LNCAP (cell line): ENCODE measurements around the gene CD81.

Experiments used
- TF ChIP-seq, protein P1 (sequence below): fragments of 450-650 bp; IDR thresholded peaks from 2 replicates; pipeline ENCODE4 v1.5.1; 2017; ENCODE audit warnings: mild to moderate bottlenecking

The CD81 gene

DNA sequence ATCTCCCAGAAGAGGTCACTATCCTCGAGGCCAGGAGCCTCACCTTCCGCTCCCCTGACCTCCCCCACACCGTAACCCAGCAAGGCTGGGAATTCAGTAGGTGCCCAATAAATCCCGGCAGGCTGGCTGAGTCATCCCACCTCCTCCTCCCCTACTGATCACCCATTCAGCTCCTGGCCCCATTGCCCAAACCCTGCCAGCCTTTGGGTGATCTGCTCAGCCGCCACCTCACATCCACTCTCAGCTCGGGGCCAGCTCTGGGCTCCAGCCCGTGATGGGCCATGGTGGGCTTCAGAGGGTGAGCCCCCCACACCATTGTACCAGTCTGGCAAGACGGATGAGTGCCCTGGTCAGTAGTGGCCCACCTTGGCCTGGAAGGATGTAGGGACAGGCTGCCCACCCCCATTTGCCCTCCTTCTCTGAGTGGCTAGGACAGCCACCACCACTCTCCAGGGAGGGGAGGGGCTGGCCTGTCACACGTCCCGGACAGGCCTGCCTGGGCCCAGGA, 59.0 kb downstream of the CD81 start:
- TF ChIP-seq, protein P1, sequence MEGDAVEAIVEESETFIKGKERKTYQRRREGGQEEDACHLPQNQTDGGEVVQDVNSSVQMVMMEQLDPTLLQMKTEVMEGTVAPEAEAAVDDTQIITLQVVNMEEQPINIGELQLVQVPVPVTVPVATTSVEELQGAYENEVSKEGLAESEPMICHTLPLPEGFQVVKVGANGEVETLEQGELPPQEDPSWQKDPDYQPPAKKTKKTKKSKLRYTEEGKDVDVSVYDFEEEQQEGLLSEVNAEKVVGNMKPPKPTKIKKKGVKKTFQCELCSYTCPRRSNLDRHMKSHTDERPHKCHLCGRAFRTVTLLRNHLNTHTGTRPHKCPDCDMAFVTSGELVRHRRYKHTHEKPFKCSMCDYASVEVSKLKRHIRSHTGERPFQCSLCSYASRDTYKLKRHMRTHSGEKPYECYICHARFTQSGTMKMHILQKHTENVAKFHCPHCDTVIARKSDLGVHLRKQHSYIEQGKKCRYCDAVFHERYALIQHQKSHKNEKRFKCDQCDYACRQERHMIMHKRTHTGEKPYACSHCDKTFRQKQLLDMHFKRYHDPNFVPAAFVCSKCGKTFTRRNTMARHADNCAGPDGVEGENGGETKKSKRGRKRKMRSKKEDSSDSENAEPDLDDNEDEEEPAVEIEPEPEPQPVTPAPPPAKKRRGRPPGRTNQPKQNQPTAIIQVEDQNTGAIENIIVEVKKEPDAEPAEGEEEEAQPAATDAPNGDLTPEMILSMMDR: no peak

DNA sequence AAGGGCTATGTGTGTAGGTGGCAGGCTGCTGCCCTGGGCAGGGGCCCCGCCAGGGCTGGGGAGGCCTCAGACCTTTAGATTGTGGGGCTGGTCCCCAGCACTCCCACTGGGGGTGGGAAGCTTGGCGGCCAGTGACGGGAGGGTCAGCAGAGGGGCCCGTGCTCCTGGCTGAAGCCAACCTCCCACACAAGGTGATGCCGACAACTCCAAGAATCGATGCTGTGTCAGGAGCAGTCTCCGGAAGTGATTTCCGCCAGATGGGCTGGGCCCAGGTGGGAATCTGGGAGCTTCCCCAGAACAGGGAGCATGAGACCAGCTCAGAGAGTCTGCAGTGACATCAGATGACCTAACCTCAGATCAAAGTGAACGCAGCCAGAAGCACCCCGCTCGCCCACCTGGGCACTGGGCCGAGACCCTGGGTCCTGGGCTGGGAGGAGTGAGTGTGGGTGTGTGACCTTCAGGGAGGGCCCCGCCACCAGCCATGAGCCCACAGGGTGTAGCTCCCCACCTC, 59.5 kb downstream of the CD81 start:
- TF ChIP-seq, protein P1: no peak

DNA sequence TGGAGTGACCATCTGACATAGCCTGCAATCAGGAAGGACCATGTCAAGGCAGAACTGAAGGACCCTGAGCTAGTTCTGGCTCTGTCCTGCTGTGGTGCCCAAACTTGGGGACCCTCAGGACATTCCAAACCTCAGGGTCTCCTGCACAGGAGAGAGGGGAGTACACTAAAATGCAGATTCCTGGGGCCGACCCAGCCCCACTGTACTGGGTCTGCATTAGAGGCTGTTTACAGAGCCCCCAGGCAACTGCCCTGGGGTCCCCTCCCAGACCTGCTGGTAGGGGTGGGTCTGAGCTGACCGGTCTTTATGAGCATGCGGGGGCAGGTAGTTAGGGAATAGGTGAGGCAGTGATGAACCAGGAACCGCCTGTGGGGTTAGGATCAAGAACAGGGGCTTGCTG, 60.4 kb downstream of the CD81 start:
- TF ChIP-seq, protein P1: no peak

DNA sequence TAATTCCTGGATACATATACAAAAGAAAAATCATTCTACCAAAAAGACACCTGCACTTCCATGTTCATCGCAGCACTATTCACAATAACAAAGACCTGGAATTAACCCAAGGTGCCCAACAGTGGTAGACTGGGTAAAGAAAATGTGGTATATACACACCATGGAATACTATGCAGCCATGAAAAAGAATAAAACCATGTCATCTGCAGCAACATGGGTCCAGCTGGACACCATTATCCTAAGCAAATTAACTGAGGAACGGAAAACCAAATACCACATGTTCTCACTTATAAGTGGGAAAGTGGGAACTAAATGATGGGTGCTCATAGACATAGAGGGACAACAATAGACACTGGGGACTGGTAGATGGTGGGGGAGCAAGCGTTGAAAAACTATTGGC, 62.7 kb downstream of the CD81 start:
- TF ChIP-seq, protein P1: no peak

DNA sequence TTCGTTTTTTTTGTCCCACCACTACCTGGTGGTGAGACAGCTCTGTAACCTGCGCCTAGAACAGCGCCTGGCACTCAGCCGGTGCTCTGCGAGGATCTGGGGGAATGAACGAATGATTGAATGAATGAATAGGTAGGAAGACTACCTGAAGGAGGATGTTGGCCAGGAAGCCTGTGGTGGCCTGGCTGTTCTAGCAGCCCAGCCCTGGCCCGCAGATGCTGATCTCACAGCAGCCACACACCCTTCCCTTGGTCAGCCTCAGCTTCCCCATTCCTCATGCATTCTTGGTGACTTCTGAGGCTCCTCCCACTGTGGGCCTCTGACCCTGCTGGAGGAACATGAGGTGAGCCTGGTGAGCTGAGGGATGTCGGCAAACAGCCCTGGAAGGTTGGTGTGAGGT, 63.5 kb downstream of the CD81 start:
- TF ChIP-seq, protein P1: no peak

DNA sequence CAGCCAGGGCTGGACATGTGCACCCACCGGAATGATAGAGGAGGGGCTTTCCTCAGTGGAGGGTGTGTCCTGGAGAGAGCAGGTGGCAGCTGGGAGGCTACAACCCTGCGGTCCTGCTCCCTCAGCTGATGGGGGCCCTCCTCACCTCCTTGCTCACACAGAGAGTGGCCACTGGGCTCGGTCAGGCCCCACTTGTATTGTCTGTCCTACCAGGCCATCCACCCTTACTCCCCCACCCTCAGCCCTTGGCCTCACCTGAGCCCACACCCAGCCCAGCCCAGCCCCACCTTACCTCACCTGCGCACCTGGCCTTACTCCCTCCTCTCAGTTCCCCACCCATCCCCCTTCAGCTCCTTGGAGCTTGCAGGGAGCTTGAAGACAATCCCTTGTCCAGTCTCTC, 64.1 kb downstream of the CD81 start:
- TF ChIP-seq, protein P1: no peak

DNA sequence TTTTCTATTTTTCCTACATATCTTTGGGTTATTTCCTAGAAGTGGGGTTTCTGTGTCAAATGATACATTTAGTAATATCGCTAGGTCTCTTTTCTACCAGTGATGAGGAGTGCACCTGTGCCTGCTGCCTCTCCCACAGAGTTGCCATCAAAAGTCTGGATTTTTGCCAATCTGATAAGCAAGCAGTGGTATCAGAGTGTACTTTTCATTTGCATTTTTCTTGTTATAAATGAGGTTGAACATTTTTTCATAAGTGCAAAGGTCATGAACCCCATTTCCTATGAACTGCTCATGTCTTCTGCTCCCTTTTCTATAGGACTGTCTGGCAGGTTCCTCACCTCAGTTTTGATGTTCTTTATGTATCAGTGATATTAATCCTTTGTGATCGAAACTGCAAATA, 65.5 kb downstream of the CD81 start:
- TF ChIP-seq, protein P1: no peak

DNA sequence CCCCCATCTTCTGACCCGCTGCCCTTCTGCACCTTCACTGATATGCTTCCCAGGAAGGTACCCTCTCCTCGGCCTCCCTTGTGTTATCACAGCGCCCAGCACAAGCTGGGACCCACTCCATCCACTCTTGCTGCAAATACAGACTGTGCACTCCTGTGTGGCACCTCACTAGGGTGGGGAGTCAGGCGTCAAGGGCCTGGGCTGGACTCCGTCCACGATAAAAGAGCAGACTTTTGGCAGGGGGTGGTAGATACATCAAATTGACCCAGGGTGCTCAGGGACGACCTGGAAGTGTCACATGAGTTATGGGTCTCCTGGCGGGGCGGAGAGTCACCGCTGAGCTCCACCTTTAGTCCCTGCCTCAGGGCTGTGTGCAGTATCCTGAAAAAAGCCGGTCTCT, 66.3 kb downstream of the CD81 start:
- TF ChIP-seq, protein P1: no peak
